H1 (cell line): ENCODE measurements around the gene DCTN2. TPM values are rescaled to one million over a fixed set of nuclear protein-coding genes. Genes with fewer than 3 reads are reported as not detected.

Experiments used
- CTCF ChIP-seq, 3 experiments: IDR thresholded peaks; 1 replicate in 2 of 3; 2 replicates in 1 of 3; pipeline versions ENCODE4 v1.5.1 to v1.6.1; 2011; ENCODE audit warnings: low read length in 3 of 3, mild to moderate bottlenecking in 3 of 3, inconsistent platforms in 2 of 3, low read depth in 1 of 3, moderate library complexity in 1 of 3; ENCODE audit not compliant: insufficient read depth in 1 of 3; ENCODE audit errors: control extremely low read depth in 1 of 3
- EGR1 ChIP-seq: IDR thresholded peaks from 2 replicates; pipeline ENCODE4 v1.6.1; 2011; ENCODE audit warnings: low read depth, low read length, borderline replicate concordance
- GABPA ChIP-seq: IDR thresholded peaks from 2 replicates; pipeline ENCODE4 v1.6.1; 2011; ENCODE audit warnings: mild to moderate bottlenecking, low read length, moderate library complexity, borderline replicate concordance; ENCODE audit not compliant: insufficient read depth
- HDAC6 ChIP-seq: IDR thresholded peaks from one replicate; pipeline ENCODE4 v1.7.1; 2012; ENCODE audit warnings: low read depth, mild to moderate bottlenecking, inconsistent platforms, low read length, moderate library complexity
- MAX ChIP-seq: IDR thresholded peaks from 2 replicates; pipeline ENCODE4 v1.6.1; 2012; ENCODE audit warnings: inconsistent platforms
- POLR2AphosphoS5 ChIP-seq: IDR thresholded peaks from 2 replicates; pipeline ENCODE4 v1.6.1; 2011; ENCODE audit warnings: low read depth, low read length
- RBBP5 ChIP-seq: IDR thresholded peaks from 2 replicates; pipeline ENCODE4 v1.7.1; 2012; ENCODE audit warnings: low read depth, mild to moderate bottlenecking, inconsistent platforms, low read length, moderate library complexity, borderline replicate concordance
- SIX5 ChIP-seq: IDR thresholded peaks from 2 replicates; pipeline ENCODE4 v1.6.1; 2011; ENCODE audit warnings: mild to moderate bottlenecking, low read depth, low read length
- polyA plus RNA-seq, 7 experiments: library from polyadenylated mRNA; depleted of rRNA in 3 of 7; stranded (reverse) in 5 of 7; unstranded in 2 of 7; fragments of >200 nt in 5 of 7; fragments of 200-250 nt in 2 of 7; gene quantifications; 1 replicate in 5 of 7; 2 replicates in 1 of 7; 4 replicates in 1 of 7; pipeline versions ENCODE4 v1.2.1 to v1.2.3, GENCODE V29; 2011 to 2013; ENCODE audit warnings: missing spikeins in 2 of 7, mixed read lengths in 2 of 7
- total RNA-seq: library from RNA; stranded (reverse); fragmentation: NEBNext Ultra II Directional; extraction: Animal tissue kit (Norgen Biotek cat#: 25700); gene quantifications from 2 replicates; pipeline ENCODE4 v1.2.1, GENCODE V29; 2021

Gene DCTN2
- total and polyA plus RNA-seq, 2 of the 8 experiments (the other 6 are each of a cell fraction or from before 2014, with no cell fraction given) = 90.3 to 91.9 TPM

GRCh38 chr12:57564178-57564740 lies 17.3 kb upstream of the DCTN2 start (continued):
- no peak for TF ChIP-seq CTCF (IDR thresholded peaks at IDR 0.05; ENCODE audit: control extremely low read depth in 1 of 3, insufficient read depth in 1 of 3, low read depth in 1 of 3, low read length in 3 of 3)
- no peak for TF ChIP-seq SIX5
- TF ChIP-seq EGR1 = no peak
- no peak for TF ChIP-seq POLR2AphosphoS5
- no peak for TF ChIP-seq RBBP5
- no peak for TF ChIP-seq GABPA
- TF ChIP-seq HDAC6 = no peak
- TF ChIP-seq MAX = no peak
